Measurements from ENCODE around the gene SLC35E3.

- TF ChIP-seq, protein P1, sequence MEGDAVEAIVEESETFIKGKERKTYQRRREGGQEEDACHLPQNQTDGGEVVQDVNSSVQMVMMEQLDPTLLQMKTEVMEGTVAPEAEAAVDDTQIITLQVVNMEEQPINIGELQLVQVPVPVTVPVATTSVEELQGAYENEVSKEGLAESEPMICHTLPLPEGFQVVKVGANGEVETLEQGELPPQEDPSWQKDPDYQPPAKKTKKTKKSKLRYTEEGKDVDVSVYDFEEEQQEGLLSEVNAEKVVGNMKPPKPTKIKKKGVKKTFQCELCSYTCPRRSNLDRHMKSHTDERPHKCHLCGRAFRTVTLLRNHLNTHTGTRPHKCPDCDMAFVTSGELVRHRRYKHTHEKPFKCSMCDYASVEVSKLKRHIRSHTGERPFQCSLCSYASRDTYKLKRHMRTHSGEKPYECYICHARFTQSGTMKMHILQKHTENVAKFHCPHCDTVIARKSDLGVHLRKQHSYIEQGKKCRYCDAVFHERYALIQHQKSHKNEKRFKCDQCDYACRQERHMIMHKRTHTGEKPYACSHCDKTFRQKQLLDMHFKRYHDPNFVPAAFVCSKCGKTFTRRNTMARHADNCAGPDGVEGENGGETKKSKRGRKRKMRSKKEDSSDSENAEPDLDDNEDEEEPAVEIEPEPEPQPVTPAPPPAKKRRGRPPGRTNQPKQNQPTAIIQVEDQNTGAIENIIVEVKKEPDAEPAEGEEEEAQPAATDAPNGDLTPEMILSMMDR (IDR thresholded peaks at IDR 0.05), result no peak
- TF ChIP-seq POLR2AphosphoS5 (IDR thresholded peaks at IDR 0.05), result no peak
Observed at GRCh38 chr12:68750506-68750905, 4.5 kb downstream of the SLC35E3 start.

Data from breast epithelium (tissue), 3 donors.